GM12878 (cell line): ENCODE results near the gene ANKRD31. TPM values are rescaled to one million over a fixed set of nuclear protein-coding genes. Genes with fewer than 3 reads are reported as not detected.

Experiments used
- ATAC-seq: fragments of 200-7000 bp; cut with Tn5 transposase; 3 replicates; pipeline ENCODE4 v1.9.1; 2020; ENCODE audit warnings: mild to moderate bottlenecking, moderate library complexity
- BruUV-seq: library from RNA; stranded (reverse); fragments of 400-500 nt; replicated peaks from 2 replicates; lab custom pipeline; 2021; lab: Mats Ljungman, UMichigan
- CTCF ChIA-PET: fragments of 300-600 bp; sonication (Branson Sonifier 250); formaldehyde crosslinking; extraction: SDS; loops from one replicate; lab custom pipeline; 2021; ENCODE audit warnings: inconsistent platforms; lab: Yijun Ruan, JAX
- POLR2A ChIA-PET: fragments of 350-600 bp; formaldehyde crosslinking; extraction: SDS; loops from one replicate; lab custom pipeline; 2021; ENCODE audit warnings: inconsistent platforms; lab: Charles Lee
- RAD21 ChIA-PET: fragments of 300-600 bp; sonication (Branson Sonifier 250); formaldehyde crosslinking; loops from one replicate; lab custom pipeline; 2023; ENCODE audit warnings: antibody characterized with exemption; ENCODE audit not compliant: unreplicated experiment; lab: Charles Lee
- SMC1A ChIA-PET: fragments of 300-600 bp; sonication (Branson Sonifier 250); formaldehyde crosslinking; loops from one replicate; lab custom pipeline; 2023; ENCODE audit not compliant: unreplicated experiment, uncharacterized antibody; lab: Charles Lee
- DNase-seq: peaks from one replicate; pipeline ENCODE4 v3.0.0-alpha.2; 2011; ENCODE audit warnings: low read depth, low spot score
- FAIRE-seq: peaks from 3 replicates; lab custom pipeline; 2011; peaks lifted over from hg19 to GRCh38; lab: Jason Lieb, UNC
- H2AFZ ChIP-seq: 2 replicates; pipeline ENCODE4 v1.6.0; 2011; ENCODE audit warnings: low read depth, low read length, control low read depth; ENCODE audit not compliant: control insufficient read depth
- H3K27ac ChIP-seq: 2 replicates; pipeline ENCODE4 v1.5.1; 2011; ENCODE audit warnings: control low read depth; ENCODE audit not compliant: control insufficient read depth, insufficient read depth
- H3K27me3 ChIP-seq, 2 experiments: replicated peaks in 1 of 2; 2 replicates each; pipeline versions ENCODE4 v1.6.0 to v1.6.1; 2011; ENCODE audit warnings: low read length in 1 of 2; ENCODE audit not compliant: control insufficient read depth in 2 of 2, insufficient read depth in 2 of 2
- H3K36me3 ChIP-seq, 2 experiments: 2 replicates each; pipeline ENCODE4 v1.5.1; 2011; ENCODE audit warnings: low read length in 1 of 2; ENCODE audit not compliant: control insufficient read depth in 2 of 2, insufficient read depth in 2 of 2
- H3K4me1 ChIP-seq: 2 replicates; pipeline ENCODE4 v1.6.1; 2011; ENCODE audit warnings: mild to moderate bottlenecking, low read length, moderate library complexity, mixed read lengths; ENCODE audit not compliant: control insufficient read depth, insufficient read depth
- H3K4me2 ChIP-seq: 2 replicates; pipeline ENCODE4 v1.6.0; 2011; ENCODE audit warnings: control low read depth; ENCODE audit not compliant: control insufficient read depth, insufficient read depth
- H3K4me3 ChIP-seq: fragments of 200-600 bp; sonication (generic); 2 replicates; pipeline ENCODE4 v1.5.1; 2016
- H3K79me2 ChIP-seq: 2 replicates; pipeline ENCODE4 v1.6.0; 2011; ENCODE audit warnings: low read length; ENCODE audit not compliant: control insufficient read depth, insufficient read depth
- H3K9ac ChIP-seq: 2 replicates; pipeline ENCODE4 v1.8.0; 2011; ENCODE audit warnings: low read length, control low read depth, mixed read lengths; ENCODE audit not compliant: control insufficient read depth, insufficient read depth
- H3K9me3 ChIP-seq: replicated peaks from 3 replicates; pipeline ENCODE4 v1.5.1; 2011; ENCODE audit warnings: mild to moderate bottlenecking, low read length; ENCODE audit not compliant: control insufficient read depth, insufficient read depth
- H4K20me1 ChIP-seq: 2 replicates; pipeline ENCODE4 v1.6.0; 2011; ENCODE audit not compliant: control insufficient read depth, insufficient read depth
- CEBPB ChIP-seq, 2 experiments: fragments of 150-350 bp in 1 of 2; IDR thresholded peaks; 2 replicates each; pipeline ENCODE4 v1.6.1; 2012 to 2014; ENCODE audit warnings: low read depth in 2 of 2, low read length in 2 of 2, borderline replicate concordance in 1 of 2, inconsistent platforms in 1 of 2
- FOXM1 ChIP-seq: IDR thresholded peaks from 2 replicates; pipeline ENCODE4 v1.6.1; 2012; ENCODE audit warnings: low read depth, mild to moderate bottlenecking, inconsistent platforms, low read length, moderate library complexity
- IKZF1 ChIP-seq: fragments of 450-650 bp; conservative IDR thresholded peaks from 2 replicates; pipeline ENCODE4 v1.6.1; 2017; ENCODE audit warnings: antibody characterized with exemption, mild to moderate bottlenecking
- JUNB ChIP-seq: IDR thresholded peaks from 2 replicates; pipeline ENCODE4 v1.6.1; 2016; ENCODE audit warnings: antibody characterized with exemption, mild to moderate bottlenecking
- NFYB ChIP-seq: IDR thresholded peaks from 2 replicates; pipeline ENCODE4 v1.6.1; 2011; ENCODE audit warnings: low read depth, mild to moderate bottlenecking, low read length, improper control_type of control experiment, moderate library complexity; ENCODE audit not compliant: insufficient read depth
- RBBP5 ChIP-seq: fragments of 200-600 bp; sonication (generic); conservative IDR thresholded peaks from 2 replicates; pipeline ENCODE4 v1.6.1; 2016
- SMAD1 ChIP-seq: fragments of 450-650 bp; IDR thresholded peaks from 2 replicates; pipeline ENCODE4 v1.6.1; 2018; ENCODE audit warnings: mild to moderate bottlenecking, low read depth; ENCODE audit not compliant: partially characterized antibody
- SRF ChIP-seq, 2 experiments: IDR thresholded peaks; 2 replicates each; pipeline ENCODE4 v1.6.1; 2011; ENCODE audit warnings: low read depth in 2 of 2, low read length in 2 of 2, mild to moderate bottlenecking in 1 of 2, moderate library complexity in 1 of 2
- TARDBP ChIP-seq: IDR thresholded peaks from 2 replicates; pipeline ENCODE4 v1.6.1; 2016; ENCODE audit warnings: borderline replicate concordance
- TBL1XR1 ChIP-seq: IDR thresholded peaks from 2 replicates; pipeline ENCODE4 v1.6.1; 2012; ENCODE audit warnings: low read depth, low read length, improper control_type of control experiment
- YY1 ChIP-seq: IDR thresholded peaks from 2 replicates; pipeline ENCODE4 v1.6.1; 2011; ENCODE audit warnings: low read depth, mild to moderate bottlenecking, low read length
- WGBS: methylation state at CpG from one replicate; pipeline ENCODE4 v1.1.6; 2016; ENCODE audit warnings: low lambda C conversion rate; ENCODE audit not compliant: insufficient replicate concordance, insufficient coverage; ENCODE audit errors: missing lambda C conversion rate; 5-methylcytosine and 5-hydroxymethylcytosine counted together
- in situ Hi-C: fragments of 300-500 bp; cut with MboI; formaldehyde crosslinking; loops from 9 replicates; pipeline ENCODE4 v1.14.3; 2018; ENCODE audit warnings: mixed read lengths
- intact Hi-C: fragments of 100-400 bp; cut with micrococcal nuclease; formaldehyde crosslinking; loops from one replicate; pipeline ENCODE4 v1.14.2; 2022; ENCODE audit not compliant: unreplicated experiment
- polyA plus RNA-seq, 11 experiments: library from polyadenylated mRNA; depleted of rRNA in 4 of 11; unstranded in 6 of 11; stranded (reverse) in 5 of 11; fragments of >200 nt; fragmentation: Nextera tagmentation in 4 of 11; fragmentation: Illumina TruSeq in 1 of 11; extraction: Ambion mirVana in 4 of 11; extraction: Trizol in 1 of 11; gene quantifications; 1 replicate in 1 of 11; 2 replicates in 10 of 11; pipeline versions ENCODE4 v1.2.1 to v1.2.3, GENCODE V29; 2011 to 2016; ENCODE audit warnings: inconsistent platforms in 2 of 11, missing spikeins in 2 of 11, low read depth in 1 of 11
- total RNA-seq, 4 experiments: library from RNA; depleted of rRNA in 3 of 4; stranded (reverse); fragments of >200 nt in 3 of 4; fragmentation: Illumina TruSeq in 1 of 4; extraction: Trizol in 1 of 4; gene quantifications; 2 replicates each; pipeline versions ENCODE4 v1.2.1 to v1.2.3, GENCODE V29; 2013 to 2021
- TF ChIP-seq, protein P1 (sequence below): fragments of 150-350 bp; IDR thresholded peaks from 2 replicates; pipeline ENCODE4 v1.6.1; 2014; ENCODE audit warnings: mild to moderate bottlenecking, low read depth, low read length
- TF ChIP-seq, protein P2 (sequence below): fragments of 450-650 bp; IDR thresholded peaks from 2 replicates; pipeline ENCODE4 v1.6.1; 2016; ENCODE audit warnings: mild to moderate bottlenecking

Gene ANKRD31
- total and polyA plus RNA-seq, 10 of the 15 experiments (the other 5 are each of a cell fraction or from before 2014, with no cell fraction given), result under 0.01 to 0.10 (median 0.04) TPM; not detected in 3

DNA sequence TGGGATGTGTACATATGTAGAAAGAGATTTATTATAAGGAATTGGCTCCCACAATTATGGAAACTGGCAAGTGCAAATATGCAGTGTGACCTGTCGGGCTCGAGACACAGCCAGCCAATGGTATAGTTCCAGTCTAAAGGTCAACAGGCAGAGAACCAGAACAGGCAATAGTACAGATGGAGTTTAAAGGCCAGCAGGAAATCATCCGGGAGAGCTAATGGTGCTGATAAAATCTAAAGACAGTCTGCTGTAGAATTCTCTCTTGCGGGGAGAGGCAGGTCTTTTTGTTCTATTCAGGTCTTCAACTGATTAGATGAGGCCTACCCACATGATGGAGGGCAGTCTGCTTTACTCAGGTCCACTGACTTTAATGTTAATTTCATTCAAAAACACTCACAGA, 21.8 kb downstream of the ANKRD31 start (continued):
- TF ChIP-seq TARDBP (no peak), SMAD1 (no peak), FOXM1 (no peak)

DNA sequence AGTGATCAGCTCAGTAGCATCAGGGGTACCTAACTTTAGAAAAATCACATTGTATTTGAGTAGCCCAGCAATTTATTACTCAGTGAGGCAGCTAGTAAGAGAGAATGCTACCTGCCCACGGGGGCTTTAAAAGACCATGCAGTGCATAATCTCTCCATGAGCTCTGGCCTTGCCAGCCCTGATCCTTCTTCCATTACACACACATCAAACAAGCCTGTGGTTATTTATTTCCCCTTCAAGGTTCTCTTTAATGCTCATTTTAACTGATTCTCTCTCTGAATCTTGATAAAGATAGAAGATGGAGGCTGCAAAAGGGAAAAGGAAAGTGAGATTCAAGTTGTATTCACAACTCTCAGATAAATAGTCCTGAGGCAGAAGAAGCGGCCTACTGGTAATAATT, 22.3 kb downstream of the ANKRD31 start:
- ChIA-PET POLR2A (no interaction called here), RAD21 (no interaction called here), SMC1A (interaction anchor here (1.0 kb wide), 1 partner anchor 43 kb away, joined by 3 read pairs; no protein-coding TSS in a partner anchor), CTCF (no interaction called here)
- in situ Hi-C loops, result no loop called here
- no TSS peak for BruUV-seq
- H3K4me2 ChIP-seq, result no peak overlapping the region
- DNase-seq (no peak), ATAC-seq (no peak), FAIRE-seq (no peak)
- H3K4me3 ChIP-seq, result no peak overlapping the region
- H3K9ac ChIP-seq, result no peak overlapping the region
- H3K27ac ChIP-seq, result no peak overlapping the region
- no peaks in the 10 kb centered on the region for H3K79me2 ChIP-seq
- no peak overlapping the region for H2AFZ ChIP-seq
- no peaks in the 10 kb centered on the region; the same call in 1 of the 3 replicates for H3K9me3 ChIP-seq
- H4K20me1 ChIP-seq, result no peaks in the 10 kb centered on the region
- no peaks in the 10 kb centered on the region for H3K36me3 ChIP-seq
- H3K27me3 ChIP-seq, result no peaks in the 10 kb centered on the region
- intact Hi-C loops, result no loop called here
- TF ChIP-seq JUNB (no peak), CEBPB (IDR thresholded peaks at IDR 0.05; ENCODE audit: borderline replicate concordance in 1 of 2, low read depth in 2 of 2, low read length in 2 of 2) (no peak), SRF (IDR thresholded peaks at IDR 0.05; ENCODE audit: low read depth in 2 of 2, low read length in 2 of 2) (no peak), RBBP5 (no peak), YY1 (no peak), IKZF1 (no peak), NFYB (no peak), TBL1XR1 (no peak)
- TF ChIP-seq, protein P1, sequence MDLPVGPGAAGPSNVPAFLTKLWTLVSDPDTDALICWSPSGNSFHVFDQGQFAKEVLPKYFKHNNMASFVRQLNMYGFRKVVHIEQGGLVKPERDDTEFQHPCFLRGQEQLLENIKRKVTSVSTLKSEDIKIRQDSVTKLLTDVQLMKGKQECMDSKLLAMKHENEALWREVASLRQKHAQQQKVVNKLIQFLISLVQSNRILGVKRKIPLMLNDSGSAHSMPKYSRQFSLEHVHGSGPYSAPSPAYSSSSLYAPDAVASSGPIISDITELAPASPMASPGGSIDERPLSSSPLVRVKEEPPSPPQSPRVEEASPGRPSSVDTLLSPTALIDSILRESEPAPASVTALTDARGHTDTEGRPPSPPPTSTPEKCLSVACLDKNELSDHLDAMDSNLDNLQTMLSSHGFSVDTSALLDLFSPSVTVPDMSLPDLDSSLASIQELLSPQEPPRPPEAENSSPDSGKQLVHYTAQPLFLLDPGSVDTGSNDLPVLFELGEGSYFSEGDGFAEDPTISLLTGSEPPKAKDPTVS, result no peak
- TF ChIP-seq, protein P2, sequence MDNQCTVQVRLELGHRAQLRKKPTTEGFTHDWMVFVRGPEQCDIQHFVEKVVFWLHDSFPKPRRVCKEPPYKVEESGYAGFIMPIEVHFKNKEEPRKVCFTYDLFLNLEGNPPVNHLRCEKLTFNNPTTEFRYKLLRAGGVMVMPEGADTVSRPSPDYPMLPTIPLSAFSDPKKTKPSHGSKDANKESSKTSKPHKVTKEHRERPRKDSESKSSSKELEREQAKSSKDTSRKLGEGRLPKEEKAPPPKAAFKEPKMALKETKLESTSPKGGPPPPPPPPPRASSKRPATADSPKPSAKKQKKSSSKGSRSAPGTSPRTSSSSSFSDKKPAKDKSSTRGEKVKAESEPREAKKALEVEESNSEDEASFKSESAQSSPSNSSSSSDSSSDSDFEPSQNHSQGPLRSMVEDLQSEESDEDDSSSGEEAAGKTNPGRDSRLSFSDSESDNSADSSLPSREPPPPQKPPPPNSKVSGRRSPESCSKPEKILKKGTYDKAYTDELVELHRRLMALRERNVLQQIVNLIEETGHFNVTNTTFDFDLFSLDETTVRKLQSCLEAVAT, result no peak
- H3K4me1 ChIP-seq, result no peaks in the 10 kb centered on the region
- 50% methylated on average over 2 of the region's 2 CpGs for WGBS
